ENCODE data around the gene PDK2.

The PDK2 gene

DNA sequence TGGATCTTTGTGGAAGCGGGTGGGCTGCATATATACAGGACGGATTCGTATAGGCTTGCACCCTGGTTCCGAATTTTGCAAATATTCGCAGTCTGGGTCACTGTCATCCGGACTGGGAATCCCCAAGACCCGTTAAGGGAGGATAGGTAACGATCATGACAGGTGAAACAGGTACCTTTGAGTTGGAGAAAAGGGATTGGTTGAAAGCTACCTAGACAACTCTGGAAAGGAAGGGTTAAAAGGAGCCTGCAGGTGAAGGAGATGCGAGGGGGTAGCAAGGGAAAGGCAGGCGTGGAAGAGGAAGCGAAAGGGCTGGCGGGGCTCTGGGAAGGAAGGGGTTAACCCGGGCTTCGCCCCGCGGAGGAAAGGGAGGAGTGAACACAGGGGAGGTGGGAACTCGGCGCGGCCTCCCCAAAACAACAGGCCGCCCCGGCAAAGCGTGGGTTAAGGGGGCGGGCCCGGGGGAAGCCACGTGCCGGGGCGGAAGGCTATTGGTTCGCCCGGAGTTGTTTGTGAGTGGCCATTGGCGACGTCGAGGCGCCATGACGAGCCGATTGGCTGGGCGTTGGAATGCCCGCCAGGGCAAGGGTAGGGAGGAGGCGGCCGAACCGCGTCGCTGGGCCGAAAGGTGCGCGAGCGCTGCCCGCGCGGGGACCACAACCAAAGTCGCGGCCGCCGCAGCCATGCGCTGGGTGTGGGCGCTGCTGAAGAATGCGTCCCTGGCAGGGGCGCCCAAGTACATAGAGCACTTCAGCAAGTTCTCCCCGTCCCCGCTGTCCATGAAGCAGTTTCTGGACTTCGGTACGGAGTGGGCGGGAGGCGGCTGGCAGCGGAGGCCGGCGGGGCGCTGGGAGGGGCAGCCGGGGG, at the start of gene PDK2:
Gene PDK2 (plus strand): TSS at position 599 of the 867 bp plus-strand sequence. CDS start 85 bp downstream, at position 684.
- peak; percentile 74 for DNase-seq

DNA sequence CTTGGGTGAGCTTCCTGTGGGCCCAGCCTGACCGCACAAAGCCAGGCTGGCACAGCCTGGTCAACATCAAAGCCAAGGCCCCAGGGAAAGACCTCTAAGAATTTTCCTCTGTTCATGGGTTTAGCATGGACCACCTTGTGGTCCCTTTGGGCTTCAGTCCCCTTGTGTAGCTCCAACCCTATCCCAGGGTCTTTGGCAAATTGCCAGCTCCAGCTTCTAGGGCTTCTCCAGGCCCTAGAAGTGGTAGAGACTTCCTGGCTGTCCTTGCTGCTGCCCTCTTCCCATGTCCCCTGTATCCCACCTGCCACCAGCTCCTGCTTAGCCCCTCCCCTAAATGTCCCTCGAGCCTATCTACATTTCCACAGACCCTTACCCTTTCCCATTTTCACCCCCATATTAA, 49.0 kb upstream of the PDK2 start:
- DNase-seq: no peak

DNA sequence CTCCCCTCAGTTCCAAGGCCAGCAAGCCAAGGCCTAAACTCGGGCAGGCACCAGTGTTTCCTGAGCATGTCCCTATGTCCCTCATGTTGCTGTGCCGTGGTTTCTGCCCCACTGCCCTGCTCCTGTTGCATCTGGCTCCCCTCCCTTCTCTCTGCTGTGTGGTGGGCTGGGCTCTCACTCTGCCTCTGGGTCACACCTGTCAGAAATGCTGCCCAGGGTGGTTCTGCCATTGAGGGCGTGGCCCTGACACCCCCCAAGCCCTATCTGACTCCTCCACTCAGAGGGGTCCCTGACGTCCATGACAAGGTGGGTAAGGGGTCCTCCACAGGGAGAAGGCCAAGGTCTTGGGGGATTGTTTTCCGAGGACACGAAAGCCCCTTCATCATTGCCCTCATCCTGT, 48.5 kb upstream of the PDK2 start:
- no peak for DNase-seq

DNA sequence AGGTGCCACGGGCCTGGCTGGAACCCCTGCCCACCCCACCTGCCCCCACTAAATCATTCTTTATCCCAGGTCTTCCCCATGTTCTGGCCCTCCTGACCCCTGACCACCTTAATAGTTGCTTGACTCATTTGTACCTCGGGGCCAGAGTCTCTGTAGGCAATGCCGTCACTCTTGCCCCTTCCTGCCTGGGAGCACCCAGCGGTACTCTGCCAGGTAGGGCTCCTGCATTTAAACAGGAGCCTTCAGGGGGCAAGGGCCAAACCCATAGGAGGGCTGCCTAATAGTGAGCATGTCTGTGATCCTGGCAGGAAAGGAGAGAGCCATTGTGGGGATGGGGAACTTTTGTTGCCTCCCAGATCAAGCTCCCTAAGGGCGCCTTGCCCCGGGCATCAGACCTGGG, 48.1 kb upstream of the PDK2 start:
- DNase-seq: no peak

DNA sequence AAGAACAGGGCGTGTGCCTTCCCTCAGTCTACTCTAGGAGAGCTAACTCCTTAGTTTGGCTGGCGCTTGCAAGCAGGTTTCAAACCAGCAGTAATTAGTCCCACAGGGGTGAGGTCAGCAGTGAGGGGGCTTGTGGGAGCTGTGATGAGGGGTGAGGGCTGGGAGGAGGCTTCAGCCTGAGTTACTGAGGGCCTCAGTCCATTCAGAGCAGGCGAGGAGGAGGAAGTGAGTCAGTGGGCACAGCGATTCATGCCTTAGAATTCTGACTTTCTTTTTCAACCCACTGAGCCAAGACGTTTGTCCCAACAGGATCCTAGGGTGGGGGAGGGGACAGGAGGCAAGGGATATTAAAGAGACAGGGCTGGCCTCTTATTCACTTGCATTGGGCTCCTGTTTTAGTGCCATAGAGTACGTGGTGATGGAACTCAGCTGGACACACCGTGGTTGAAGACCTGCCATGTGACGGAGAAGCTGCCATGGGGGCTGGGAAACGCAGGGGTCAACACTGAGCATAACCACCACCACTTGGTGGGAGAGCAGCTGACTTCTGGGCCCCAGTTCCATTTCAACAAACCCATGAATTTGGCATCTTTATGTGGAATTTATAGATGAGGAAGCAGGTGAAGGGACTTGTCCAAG, 47.5 kb upstream of the PDK2 start:
- DNase-seq: no peak

DNA sequence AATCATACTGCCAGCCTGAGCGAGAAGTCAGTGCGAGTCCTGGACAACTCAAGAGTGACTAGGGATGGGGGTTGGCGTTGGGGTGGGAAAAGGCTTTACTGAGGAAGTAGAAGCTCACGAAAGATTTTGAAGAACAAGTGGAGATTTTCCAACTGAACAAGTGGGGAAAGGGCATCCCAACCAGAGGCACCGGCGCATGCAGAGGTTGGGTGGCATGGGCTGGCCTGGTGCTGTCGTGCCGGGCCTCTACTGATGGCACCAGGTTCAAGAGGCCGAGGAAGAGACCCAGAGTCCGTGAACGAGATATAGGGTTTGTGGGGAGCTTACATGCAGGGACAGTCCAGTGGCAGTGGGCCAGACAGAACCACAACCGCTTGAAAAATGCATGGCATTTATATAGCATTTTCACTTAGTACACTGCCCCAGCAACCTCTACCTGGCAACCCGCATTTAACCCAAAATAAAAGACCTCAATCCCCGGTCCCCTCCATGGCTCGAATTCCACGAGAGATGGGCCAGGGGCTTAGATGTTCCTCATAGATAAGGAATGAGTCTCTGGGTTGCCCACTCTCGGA, 46.9 kb upstream of the PDK2 start:
- no peak for DNase-seq

DNA sequence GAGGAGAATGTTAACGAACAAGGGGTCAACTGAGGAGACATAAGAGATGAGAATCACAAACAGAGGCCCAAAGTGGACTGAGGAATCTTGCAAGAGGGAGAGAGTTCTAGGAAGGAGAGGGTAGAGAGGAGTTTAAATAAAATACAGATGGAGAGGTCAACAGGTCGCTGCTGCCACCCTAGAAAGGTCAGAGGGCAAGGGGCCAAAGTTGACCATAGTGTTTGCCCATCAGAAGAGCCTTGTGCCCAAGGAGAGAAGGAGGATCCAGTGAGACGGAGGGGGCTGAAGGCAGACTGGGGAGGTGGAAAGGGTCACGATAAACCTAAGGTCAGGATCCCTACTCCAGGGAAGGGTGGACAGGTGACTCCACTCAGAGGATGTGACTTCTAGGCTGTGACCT, 46.2 kb upstream of the PDK2 start:
- DNase-seq: no peak

DNA sequence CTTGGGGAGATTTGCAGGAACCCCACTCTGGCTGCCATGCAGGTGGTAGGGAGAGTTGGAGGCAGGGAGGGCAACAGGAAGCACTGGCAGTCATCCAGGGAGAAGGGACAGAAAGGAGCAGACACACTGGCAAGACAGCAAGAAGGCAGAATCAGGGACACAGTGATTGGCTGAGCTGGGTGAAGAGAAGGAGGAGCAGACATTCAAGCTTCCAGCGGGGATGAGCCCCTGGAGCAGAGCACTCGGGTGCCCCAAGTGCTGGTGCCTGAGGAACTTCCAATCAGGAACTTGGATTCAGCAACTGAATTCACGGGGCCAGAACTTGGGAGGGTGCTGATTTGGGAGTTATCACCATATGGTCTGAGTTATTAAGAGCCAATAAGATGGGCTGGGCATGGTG, 45.5 kb upstream of the PDK2 start:
- DNase-seq: no peak

DNA sequence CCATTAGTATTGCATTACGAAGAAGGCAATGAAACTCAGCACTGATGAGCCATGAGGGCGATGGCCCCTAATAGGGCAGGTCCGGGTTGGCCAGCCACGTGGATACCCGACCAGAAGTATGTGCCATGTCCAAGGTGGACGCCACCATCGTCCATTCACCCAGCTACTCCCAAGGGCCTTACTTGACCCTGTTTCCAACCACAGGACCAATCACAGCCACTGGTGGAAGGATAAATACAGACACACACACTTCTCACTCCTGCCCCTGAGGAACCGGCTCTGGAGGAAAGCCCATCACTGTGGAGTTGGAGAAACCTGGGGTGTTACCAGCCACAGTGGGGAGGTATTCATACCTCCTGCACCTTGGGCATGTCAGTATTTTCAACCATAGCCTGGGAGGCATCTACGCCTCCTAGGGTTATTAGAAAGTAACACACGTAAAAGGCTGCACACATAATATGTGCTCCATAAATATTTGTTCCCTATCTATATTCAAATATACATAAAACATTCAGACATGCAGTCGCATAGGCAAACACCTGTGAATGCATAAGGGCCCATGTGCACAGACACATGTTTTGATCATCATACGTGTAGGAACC, 44.6 kb upstream of the PDK2 start:
- no peak for DNase-seq

DNA sequence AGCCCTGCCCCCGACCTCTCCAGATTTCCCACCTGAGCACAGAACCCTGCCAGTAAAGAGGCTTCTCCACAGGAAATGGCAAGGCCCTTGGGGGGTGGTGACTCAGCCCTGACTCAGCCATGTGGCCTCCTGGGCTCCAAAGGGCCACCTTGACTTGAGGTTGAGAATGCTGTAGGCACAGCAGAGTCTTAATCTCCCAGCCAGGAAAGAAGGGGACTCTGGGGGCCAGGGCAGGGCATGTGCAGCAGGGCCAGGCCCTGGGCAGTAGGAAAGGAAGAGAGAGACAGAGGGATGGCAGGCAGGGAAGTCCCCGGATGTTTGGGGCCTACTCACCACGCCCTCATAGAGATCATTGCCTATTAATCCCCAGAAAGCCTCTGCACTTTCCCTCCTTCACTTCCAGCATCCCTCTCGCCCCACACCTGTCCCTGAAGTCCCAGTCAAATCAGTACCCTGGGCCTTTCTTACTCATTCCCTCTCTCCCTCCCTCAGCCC, 44.0 kb upstream of the PDK2 start:
- no peak for DNase-seq

DNA sequence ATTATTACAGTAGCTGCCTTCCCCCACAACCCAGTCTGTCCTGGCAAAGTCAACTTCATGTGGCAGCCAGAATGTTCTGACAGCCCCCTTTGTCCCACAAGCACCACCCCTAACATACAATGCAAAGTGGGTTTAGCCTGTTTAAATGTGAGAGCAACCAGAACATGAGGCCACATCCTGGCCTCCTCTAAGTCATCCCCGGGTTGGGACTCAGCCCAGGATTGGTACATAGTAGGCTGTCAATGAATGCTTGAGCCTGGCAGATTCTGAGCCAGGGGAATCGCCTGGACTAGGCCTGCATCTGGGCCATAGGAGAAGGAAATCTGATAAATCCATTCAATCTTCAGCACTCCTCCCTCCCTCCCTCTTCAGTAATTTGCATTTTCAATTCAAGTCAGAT, 43.5 kb upstream of the PDK2 start:
- DNase-seq: no peak

DNA sequence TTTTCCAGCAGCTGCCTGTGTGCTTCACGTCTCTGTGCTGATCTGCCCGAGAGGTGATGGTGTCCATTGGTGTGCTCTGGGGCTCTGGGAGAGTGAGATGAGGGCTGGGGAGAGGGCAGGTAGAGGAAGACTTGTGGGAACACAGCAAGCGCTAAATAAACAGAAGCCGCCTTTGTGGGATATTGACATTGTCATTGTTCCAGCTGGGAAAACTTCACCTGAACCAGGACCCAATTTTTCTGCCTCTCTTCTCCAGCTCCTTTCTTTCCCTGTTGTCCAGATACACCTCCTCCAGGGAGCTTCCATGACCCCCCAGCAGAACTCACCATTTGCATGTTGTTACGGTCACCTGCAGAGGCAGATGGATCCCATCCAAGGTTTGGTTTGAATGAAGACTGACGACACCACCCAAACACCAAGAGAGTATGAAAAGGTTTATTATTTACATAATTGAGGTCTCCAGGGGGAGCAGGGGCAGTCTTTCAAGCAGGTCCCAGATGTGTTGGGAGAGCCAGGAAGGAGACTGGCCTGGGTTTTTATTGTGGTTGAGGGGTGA, 42.8 kb upstream of the PDK2 start:
- DNase-seq: no peak

DNA sequence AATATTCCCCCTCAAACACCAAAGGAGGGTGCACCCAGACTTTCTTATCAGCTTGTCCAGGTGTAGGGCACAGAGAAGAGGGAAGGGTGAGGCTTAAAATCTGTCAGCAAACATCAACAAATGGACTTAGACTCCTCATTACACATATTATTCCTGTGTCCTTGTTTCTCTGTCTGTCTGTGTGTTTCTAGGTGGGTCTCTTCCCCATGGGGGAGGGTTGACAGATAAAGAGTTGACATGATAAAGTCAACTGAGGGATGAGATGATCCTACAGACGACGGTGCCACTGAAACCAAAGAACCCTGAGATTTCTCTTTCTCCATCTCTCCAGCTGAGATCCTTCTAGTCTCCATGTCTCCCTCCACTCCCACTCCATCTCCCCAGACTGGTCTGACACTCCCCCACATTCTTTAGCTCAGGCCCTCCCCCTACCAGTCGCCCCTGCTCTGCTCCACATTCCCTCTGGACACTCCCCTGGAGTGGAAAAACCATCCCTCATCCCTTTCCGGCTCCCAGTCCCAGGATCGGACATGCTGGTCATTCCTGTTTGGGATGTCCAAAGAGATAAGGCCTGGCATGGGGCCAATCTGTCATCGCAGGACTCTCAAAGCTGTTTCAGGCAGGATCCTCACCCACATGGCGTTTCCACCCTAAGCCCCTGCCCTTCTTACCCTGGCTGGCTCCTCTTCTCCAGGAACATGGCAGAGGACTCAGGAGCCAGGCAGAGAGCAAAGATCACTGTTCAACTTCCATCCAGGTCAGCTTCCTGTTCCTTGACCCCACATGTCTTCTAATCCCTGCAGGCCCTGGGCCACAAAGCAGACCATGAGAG, 42.1 kb upstream of the PDK2 start:
- no peak for DNase-seq

DNA sequence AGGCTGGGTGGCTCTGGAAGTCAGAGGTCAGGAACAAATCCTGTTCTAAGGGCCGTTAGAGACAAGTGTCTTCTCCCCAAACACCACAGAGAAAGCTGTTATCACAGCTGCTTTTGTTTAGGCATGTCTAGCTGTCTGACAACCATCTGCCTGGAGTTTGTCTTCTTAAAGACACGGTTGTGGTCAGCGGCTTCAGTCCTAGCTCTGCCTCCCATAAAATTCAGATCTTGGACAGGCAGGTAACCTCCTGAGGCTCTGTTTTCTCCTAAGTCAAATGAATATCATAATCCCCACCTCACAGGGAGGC, 41.5 kb upstream of the PDK2 start:
- no peak for DNase-seq

DNA sequence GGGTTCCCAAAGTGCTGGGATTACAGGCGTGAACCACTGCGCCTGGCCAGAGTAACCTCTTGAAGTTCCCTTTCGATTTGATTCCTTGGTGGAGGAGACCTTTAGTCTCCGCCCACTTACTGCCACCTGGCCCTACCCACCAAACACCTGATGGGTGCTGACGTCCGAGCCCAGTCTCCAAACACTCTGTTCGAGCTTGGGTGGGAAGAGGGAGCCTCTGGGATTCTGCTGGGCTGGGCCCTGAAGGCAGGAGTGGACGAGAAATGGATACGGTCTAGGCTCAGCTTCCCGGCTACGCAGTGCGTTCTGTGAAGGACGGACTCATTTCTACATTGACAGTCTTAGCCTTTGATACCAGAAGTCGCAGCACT, 40.1 kb upstream of the PDK2 start:
- no peak for DNase-seq

DNA sequence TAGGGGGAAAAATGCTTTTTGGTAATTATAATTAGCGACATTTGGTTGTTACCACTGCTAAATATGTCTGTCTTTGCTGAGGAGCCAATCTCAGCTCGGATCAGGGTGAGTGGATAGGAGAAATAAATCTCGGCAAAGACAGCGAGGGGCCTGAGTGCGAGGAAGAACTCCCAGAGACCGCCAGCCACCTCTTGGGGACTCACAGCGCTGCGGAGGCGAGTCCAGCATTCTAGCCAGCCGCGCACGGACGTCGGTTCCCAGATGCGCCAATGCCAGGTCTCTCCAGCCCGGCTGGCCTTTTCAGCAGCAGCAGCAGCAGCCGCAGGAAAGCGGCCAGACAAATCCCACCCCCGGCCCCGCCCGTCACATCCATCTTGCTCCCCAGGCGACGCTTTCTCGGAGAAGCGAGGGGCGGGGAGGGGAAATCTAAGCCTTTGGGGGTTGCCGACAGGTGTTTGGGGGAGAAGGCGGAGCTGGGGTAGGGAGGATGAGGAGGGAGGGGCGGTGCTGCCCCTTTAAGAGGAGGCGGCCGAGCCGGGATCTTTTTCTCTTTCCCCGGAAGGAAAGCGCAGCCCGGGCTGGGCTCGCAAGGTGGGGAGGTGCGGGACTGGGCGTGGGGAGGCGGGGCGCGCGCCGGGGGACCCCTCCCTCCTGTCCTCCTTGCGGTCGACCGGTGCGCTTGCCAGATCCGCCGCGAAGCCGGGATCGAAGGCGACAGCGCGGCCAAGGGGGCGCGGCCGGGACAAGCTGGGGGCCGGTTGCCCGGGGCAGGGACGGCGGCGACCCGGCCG, 39.5 kb upstream of the PDK2 start, which contains the start of gene ITGA3:
Gene ITGA3 (plus strand): TSS at position 685 of the 791 bp plus-strand sequence. CDS start 330 bp downstream, outside the sequence.
- no peak for DNase-seq

DNA sequence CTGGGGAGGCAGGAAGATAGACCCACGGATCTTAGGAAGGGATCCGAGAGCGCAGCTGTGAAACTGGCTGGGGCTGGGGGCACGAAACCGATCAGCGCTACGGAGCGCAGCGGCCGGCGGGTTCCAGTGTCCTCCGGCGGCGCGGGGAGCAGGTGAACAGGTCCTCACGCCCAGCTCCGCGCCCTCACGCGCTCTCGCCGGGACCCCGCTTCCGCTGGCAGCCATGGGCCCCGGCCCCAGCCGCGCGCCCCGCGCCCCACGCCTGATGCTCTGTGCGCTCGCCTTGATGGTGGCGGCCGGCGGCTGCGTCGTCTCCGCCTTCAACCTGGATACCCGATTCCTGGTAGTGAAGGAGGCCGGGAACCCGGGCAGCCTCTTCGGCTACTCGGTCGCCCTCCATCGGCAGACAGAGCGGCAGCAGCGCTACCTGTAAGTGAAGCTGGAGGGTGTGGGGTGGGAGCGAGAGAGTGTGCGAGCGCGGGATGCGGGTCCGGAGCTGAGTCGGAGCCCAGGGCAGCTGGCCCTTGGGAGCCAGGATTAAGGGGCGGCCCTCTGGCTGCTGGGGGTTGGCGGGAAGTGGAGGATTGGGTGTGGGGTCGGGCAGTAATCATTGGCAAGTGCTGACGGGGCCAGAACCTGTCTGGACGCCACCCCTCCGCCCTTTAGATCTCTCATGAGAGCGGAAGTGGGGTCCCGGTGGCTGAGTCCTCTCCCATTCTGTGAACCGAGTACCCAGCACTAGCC, 38.8 kb upstream of the PDK2 start:
- no peak for DNase-seq

DNA sequence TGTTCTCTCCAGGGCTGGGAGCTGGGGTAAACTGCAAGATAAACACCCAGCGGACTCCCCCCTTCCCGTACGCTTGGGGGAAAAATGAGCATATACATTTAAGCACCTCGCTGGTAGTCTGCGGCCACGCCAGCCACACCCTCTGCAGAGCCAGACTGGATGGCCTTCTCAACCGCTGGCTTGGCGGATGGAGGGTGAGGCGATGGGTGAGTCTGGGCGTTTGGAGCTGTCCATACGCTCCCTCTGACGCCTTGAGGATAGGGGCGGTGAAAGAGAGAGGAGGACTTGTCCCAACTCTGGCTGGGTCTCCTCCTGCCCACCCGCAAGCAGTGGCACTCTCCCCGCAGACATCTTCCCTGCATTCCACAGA, 38.2 kb upstream of the PDK2 start:
- DNase-seq: no peak

DNA sequence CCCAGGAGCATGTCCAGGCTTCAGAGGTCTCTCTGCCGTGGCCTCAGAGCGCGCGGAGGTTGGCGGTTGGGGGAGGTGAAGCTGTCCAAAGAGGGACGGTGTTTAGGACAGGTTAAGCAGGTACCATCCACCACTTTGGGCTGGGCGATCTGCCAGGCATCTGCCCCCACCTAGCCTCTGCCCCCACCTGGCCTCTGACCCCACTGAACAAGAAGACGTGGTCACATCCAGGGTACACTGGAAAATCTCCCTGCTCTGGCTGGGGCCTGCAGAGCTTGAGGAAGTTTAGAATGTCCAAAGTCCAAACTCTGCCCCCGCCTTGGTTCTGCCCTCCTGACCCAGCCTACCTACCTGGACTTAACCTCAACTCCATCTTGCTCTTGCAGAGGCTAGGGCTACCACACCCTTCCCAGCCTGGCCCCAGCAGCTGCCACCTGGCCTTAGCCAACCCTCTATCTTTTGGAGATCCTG, 37.6 kb upstream of the PDK2 start:
- DNase-seq: no peak

DNA sequence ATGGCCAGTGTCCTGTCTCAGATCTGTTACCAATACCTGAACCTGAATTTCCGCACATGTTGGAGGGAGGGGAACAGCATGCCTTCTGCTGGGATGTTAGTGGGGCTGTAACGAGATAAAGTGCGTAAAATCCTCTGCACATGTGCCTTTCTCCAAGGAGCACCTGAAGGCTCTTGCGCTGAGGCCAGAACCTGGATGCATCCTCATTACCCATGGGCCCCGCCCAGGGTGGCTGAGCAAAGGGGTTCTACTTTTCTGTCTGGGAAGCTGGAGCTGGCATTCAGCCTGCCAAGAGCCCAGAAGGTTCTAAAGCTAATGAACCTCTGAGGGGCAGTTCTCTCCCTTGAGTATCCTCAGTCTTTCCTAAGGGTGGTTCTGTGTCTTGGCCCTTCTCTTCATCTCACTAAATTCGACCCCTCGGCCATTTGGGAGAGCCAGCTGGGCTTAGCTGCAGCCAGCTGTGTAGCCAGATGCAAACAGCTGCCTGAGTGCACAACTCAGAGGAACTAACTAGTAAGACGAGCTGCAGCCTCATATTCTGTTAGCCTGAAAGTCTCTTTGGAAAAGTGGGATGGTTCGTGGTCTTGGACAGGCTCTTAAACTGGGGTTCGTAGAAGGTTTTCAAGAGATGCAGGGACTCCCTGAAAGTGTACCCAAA, 36.7 kb upstream of the PDK2 start:
- no peak for DNase-seq
